SW480 (cell line): Measurements from ENCODE around the gene RYR3.

Source experiments
- DNase-seq: peaks from one replicate; pipeline ENCODE4 v3.0.0-alpha.2; 2016; ENCODE audit warnings: low spot score

RYR3 gene

GRCh38 chr15:33882921-33883320 is 572.2 kb downstream of the RYR3 start:
- no peak for DNase-seq

- no peak for DNase-seq
These were observed 577.4 kb downstream of the RYR3 start for GRCh38 chr15:33888176-33888575.

- DNase-seq, result no peak
These were observed 583.4 kb downstream of the RYR3 start for GRCh38 chr15:33894193-33894592.

- no peak for DNase-seq
These were observed 591.3 kb downstream of the RYR3 start for GRCh38 chr15:33902043-33902442.

- DNase-seq, result no peak
These were observed 592.9 kb downstream of the RYR3 start for GRCh38 chr15:33903661-33904060.

GRCh38 chr15:33907326-33907725 is 596.6 kb downstream of the RYR3 start:
- DNase-seq, result no peak

- no peak for DNase-seq
These were observed 597.6 kb downstream of the RYR3 start for GRCh38 chr15:33908406-33908805.

GRCh38 chr15:33910741-33911140 is 600.0 kb downstream of the RYR3 start:
- DNase-seq, result no peak

GRCh38 chr15:33912326-33912725 is 601.6 kb downstream of the RYR3 start:
- no peak for DNase-seq

- DNase-seq, result no peak
These were observed 602.7 kb downstream of the RYR3 start for GRCh38 chr15:33913459-33913858.
